ENCODE data around the gene INS. TPM values are rescaled to one million over a fixed set of nuclear protein-coding genes. Genes with fewer than 3 reads are reported as not detected.

INS gene
- polyA plus RNA-seq, 2 of the 4 experiments (the other 2 are of a cell fraction): not detected

- Histone ChIP-seq H3K27ac (no peak overlapping the region), H3K4me3 (no peak overlapping the region), H3K4me1 (no peaks in the 10 kb centered on the region), H3K9me3 (no peaks in the 10 kb centered on the region), H3K4me2 (no peak overlapping the region)
- ChIA-PET CTCF (interaction anchor here (0.6 to 7.5 kb wide), 6 partner anchors 101 to 331 kb away, joined by 3 to 138 read pairs (median 14); partner anchors contain the start of genes C11orf21 and TSPAN32), POLR2A (no interaction called here)
- FAIRE-seq (no peak), ATAC-seq (no peak), DNase-seq (ENCODE audit: low read depth in 1 of 2, low spot score in 1 of 2) (no peak)
- no peak for TF ChIP-seq MAFK (IDR thresholded peaks at IDR 0.05; ENCODE audit: partially characterized antibody)
- TF ChIP-seq RAD21 (conservative IDR thresholded peaks at IDR 0.05 in 1 of 2, IDR thresholded peaks at IDR 0.05 in 1 of 2): no peak
- TF ChIP-seq FOSB (CRISPR knock-in tag; IDR thresholded peaks at IDR 0.05): no peak
- WGBS (ENCODE audit: missing lambda C conversion rate): 58% methylated on average over 1 of the region's 1 CpG
These were observed 40.0 kb upstream of the INS start for GRCh38 chr11:2200957-2201519.

- POLR2A ChIA-PET: no interaction called here
- DNase-seq (ENCODE audit: low read depth in 1 of 2, low spot score in 1 of 2): no peak
- no peak for FAIRE-seq
- H3K9me3 ChIP-seq: no peaks in the 10 kb centered on the region
- no peak overlapping the region for H3K4me2 ChIP-seq
- no peak overlapping the region for H3K4me3 ChIP-seq
- CTCF ChIA-PET: interaction anchor here (0.7 to 7.5 kb wide), 5 partner anchors 8 to 331 kb away, joined by 3 to 138 read pairs (median 22); partner anchors contain the start of genes C11orf21 and TSPAN32
- no peak overlapping the region for H3K27ac ChIP-seq
- ATAC-seq: no peak
- TF ChIP-seq TFCP2L1 (CRISPR knock-in tag; IDR thresholded peaks at IDR 0.05) (no peak), FOSB (CRISPR knock-in tag; IDR thresholded peaks at IDR 0.05) (no peak), PHF8 (IDR thresholded peaks at IDR 0.05; ENCODE audit: borderline replicate concordance, low read depth) (no peak), TP53 (CRISPR knock-in tag; IDR thresholded peaks at IDR 0.05) (no peak), HES2 (IDR thresholded peaks at IDR 0.05) (no peak), HOXA7 (CRISPR knock-in tag; IDR thresholded peaks at IDR 0.05) (no peak), GATA3 (IDR thresholded peaks at IDR 0.05; ENCODE audit: borderline replicate concordance) (no peak), ZFP36 (IDR thresholded peaks at IDR 0.05; ENCODE audit: borderline replicate concordance, partially characterized antibody) (no peak), RAD21 (conservative IDR thresholded peaks at IDR 0.05 in 1 of 2, IDR thresholded peaks at IDR 0.05 in 1 of 2) (no peak), CHD4 (IDR thresholded peaks at IDR 0.05; ENCODE audit: borderline replicate concordance) (no peak), ESRRA (IDR thresholded peaks at IDR 0.05; ENCODE audit: borderline replicate concordance, low read length) (no peak)
- TF ChIP-seq, protein P1, sequence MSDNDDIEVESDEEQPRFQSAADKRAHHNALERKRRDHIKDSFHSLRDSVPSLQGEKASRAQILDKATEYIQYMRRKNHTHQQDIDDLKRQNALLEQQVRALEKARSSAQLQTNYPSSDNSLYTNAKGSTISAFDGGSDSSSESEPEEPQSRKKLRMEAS (IDR thresholded peaks at IDR 0.05): no peak
- 36% methylated on average over 11 of the region's 11 CpGs for WGBS (ENCODE audit: missing lambda C conversion rate)
- H3K4me1 ChIP-seq: no peaks in the 10 kb centered on the region
These were observed 39.5 kb upstream of the INS start for GRCh38 chr11:2200536-2200935.

DNA sequence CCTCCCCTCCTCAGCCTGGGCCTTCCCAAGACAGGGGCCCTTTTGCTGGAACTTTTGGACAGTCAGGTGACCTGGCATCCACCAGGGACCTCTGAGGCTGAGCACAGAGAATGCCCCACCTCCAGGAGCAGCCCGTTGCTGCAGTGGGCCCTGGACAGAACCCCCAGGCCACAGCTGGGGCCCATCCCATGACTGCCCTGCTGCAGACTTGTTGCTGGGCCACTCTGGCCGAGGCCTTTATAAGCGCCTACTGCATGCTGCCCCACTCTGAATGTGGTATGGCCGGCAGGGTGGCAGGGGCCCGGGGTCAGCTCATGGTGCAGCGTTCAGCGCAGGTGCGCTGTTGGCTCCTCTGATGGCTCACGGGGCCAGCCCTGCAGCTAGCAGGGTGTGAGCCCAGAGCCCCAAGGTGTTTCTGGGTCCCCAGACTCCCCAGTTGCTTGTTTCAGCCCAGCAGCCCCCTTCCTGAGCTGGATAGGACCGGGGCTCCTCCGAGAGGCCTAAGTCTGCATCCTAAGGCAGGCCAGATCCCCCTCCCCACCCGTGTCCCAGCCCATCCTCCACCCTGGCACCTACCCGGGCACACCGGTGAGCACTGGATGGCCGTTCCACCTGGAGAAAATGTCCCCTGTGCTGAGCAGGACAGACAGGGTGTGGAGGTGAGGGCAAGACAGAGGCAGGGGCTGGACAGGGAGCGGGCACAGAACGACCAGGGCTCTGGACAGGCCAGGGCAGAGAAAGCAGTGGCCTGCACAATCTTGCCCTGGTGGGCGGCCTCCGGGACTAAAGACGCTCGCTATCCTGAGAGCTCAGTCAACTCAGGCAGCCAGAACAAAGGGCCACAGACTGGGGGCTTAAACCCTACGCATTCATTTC, 38.7 kb upstream of the INS start:
- Histone ChIP-seq H3K4me3 (no peak overlapping the region), H3K4me2 (no peak overlapping the region), H3K4me1 (no peaks in the 10 kb centered on the region), H3K27ac (no peak overlapping the region), H3K9me3 (no peaks in the 10 kb centered on the region)
- ATAC-seq (no peak), FAIRE-seq (no peak), DNase-seq (ENCODE audit: low read depth in 1 of 2, low spot score in 1 of 2) (no peak)
- ChIA-PET POLR2A (no interaction called here), CTCF (interaction anchor here (0.6 to 7.5 kb wide), 12 partner anchors 9 to 332 kb away, joined by 3 to 138 read pairs (median 8); partner anchors contain the start of genes ASCL2, C11orf21, TSPAN32 and TSSC4)
- WGBS (ENCODE audit: missing lambda C conversion rate): 78% methylated on average over 16 of the region's 22 CpGs
- no peak for TF ChIP-seq JUNB (IDR thresholded peaks at IDR 0.05)
- TF ChIP-seq HOXA7 (CRISPR knock-in tag; IDR thresholded peaks at IDR 0.05): no peak
- no peak for TF ChIP-seq FOSL2 (IDR thresholded peaks at IDR 0.05)
- no peak for TF ChIP-seq FOSL2 (CRISPR knock-in tag; IDR thresholded peaks at IDR 0.05)
- no peak for TF ChIP-seq FOSB (CRISPR knock-in tag; IDR thresholded peaks at IDR 0.05)
- no peak for TF ChIP-seq NFE2L2 (conservative IDR thresholded peaks at IDR 0.05; ENCODE audit: low read length)
- TF ChIP-seq JUN (IDR thresholded peaks at IDR 0.05): no peak
- TF ChIP-seq CBX2 (IDR thresholded peaks at IDR 0.05; ENCODE audit: borderline replicate concordance, low read depth): no peak
- TF ChIP-seq CHD4 (IDR thresholded peaks at IDR 0.05; ENCODE audit: borderline replicate concordance): no peak
- no peak for TF ChIP-seq KDM1A (IDR thresholded peaks at IDR 0.05; ENCODE audit: low read depth)
- no peak for TF ChIP-seq RNF2 (IDR thresholded peaks at IDR 0.05; ENCODE audit: borderline replicate concordance, low read depth)
- no peak for TF ChIP-seq ZC3H11A (IDR thresholded peaks at IDR 0.05)
- no peak for TF ChIP-seq CBX8 (IDR thresholded peaks at IDR 0.05)
- no peak for TF ChIP-seq RFX5 (IDR thresholded peaks at IDR 0.05)
- TF ChIP-seq HOXB5 (CRISPR knock-in tag; IDR thresholded peaks at IDR 0.05): no peak
- no peak for TF ChIP-seq HES2 (IDR thresholded peaks at IDR 0.05)
- no peak for TF ChIP-seq ESRRA (IDR thresholded peaks at IDR 0.05; ENCODE audit: borderline replicate concordance, low read length)

All from A549 (cell line).